ENCODE data around the gene GLI1. TPM values are rescaled to one million over a fixed set of nuclear protein-coding genes. Genes with fewer than 3 reads are reported as not detected.

The GLI1 gene
- total RNA-seq, 1 experiment from 2014 or later: 25.8 TPM

GRCh38 chr12:57475271-57476161 is 15.9 kb downstream of the GLI1 start:
- H4K8ac ChIP-seq (replicated peaks; ENCODE audit: insufficient read length, low read depth, low read length): no peak overlapping the region
- H3K23me2 ChIP-seq (ENCODE audit: insufficient read length, low read depth, low read length, poor library complexity, severe bottlenecking): peaks cover 15% of the 10 kb centered on the region
- H3K79me1 ChIP-seq (ENCODE audit: insufficient read depth, low read depth, low read length, poor library complexity, severe bottlenecking): no peaks in the 10 kb centered on the region
- H3K56ac ChIP-seq (ENCODE audit: insufficient read length, low read depth, low read length): no peak overlapping the region
- H3K79me2 ChIP-seq (ENCODE audit: insufficient read depth, low read length): no peaks in the 10 kb centered on the region
- H3K36me3 Mint-ChIP-seq (ENCODE audit: insufficient read depth in 1 of 3, low read depth in 3 of 3): no peaks in the 10 kb centered on the region; a peak in 2 of 7 replicates
- H3K27ac ChIP-seq (ENCODE audit: insufficient read length, low read depth, low read length): no peak overlapping the region
- no peak overlapping the region for H3T11ph ChIP-seq (ENCODE audit: low read length)
- TF ChIP-seq CTCF (conservative IDR thresholded peaks at IDR 0.05): no peak
- no peak overlapping the region for H2AK5ac ChIP-seq (ENCODE audit: insufficient read length, low read length)
- DNase-seq: peak; percentile 63
- peaks cover 21 to 22% of the 10 kb centered on the region in 2 experiments for H3K4me1 Mint-ChIP-seq
- H3K18ac ChIP-seq (ENCODE audit: insufficient read length, low read depth, low read length): no peak overlapping the region
- H3K9me3 Mint-ChIP-seq: no peaks in the 10 kb centered on the region
- H3K9me3 ChIP-seq (ENCODE audit: control insufficient read depth, low read depth, low read length): no peaks in the 10 kb centered on the region
- H2AFZ ChIP-seq (ENCODE audit: low read length): no peak overlapping the region
- no peak overlapping the region for H2BK15ac ChIP-seq (ENCODE audit: low read depth, low read length)
- peaks cover 82% of the 10 kb centered on the region for H3K27me3 Mint-ChIP-seq (ENCODE audit: low read depth)
- WGBS (ENCODE audit: extremely low coverage, insufficient read length, low lambda C conversion rate): no CpG with 5 or more reads among the region's 84 CpGs
- H3K4me1 ChIP-seq (ENCODE audit: insufficient read depth, low read length): no peaks in the 10 kb centered on the region; the same call in 1 of the 2 replicates
- no peak overlapping the region for H3K9ac ChIP-seq (ENCODE audit: extremely low read depth, insufficient read length, low read length)
- H2BK120ac ChIP-seq (ENCODE audit: low read depth, low read length, poor library complexity, severe bottlenecking): no peak overlapping the region
- H4K20me1 ChIP-seq (ENCODE audit: control insufficient read depth, insufficient read depth, insufficient read length): peaks cover 3% of the 10 kb centered on the region
- H3K4me2 ChIP-seq (ENCODE audit: insufficient read depth, insufficient read length, low read length): peak overlapping the region; percentile 62
- H3K23ac ChIP-seq (ENCODE audit: insufficient read length, low read depth, low read length): no peak overlapping the region
- H3K4me3 Mint-ChIP-seq: peak overlapping the region; percentile 59 to 80
- H3K14ac ChIP-seq (ENCODE audit: insufficient read depth, low read length): no peak overlapping the region
- no peak overlapping the region for H4K5ac ChIP-seq (ENCODE audit: insufficient read length, low read depth, low read length)
- H3K4ac ChIP-seq (ENCODE audit: low read depth, low read length): no peak overlapping the region
- H2BK20ac ChIP-seq (ENCODE audit: low read depth, low read length, poor library complexity, severe bottlenecking): no peak overlapping the region
- H3K27me3 ChIP-seq (ENCODE audit: insufficient read depth, low read length): peaks cover 37% of the 10 kb centered on the region
- H2BK5ac ChIP-seq (ENCODE audit: insufficient read length, low read length): no peak overlapping the region
- no peak overlapping the region for H4K91ac ChIP-seq (ENCODE audit: insufficient read length, low read depth, low read length)
- no peak overlapping the region for H2BK12ac ChIP-seq (ENCODE audit: insufficient read length, low read depth, low read length)
- H3K27ac Mint-ChIP-seq: no peak overlapping the region

Data from H9 (cell line).